ENCODE data around the gene IAH1. TPM values are rescaled to one million over a fixed set of nuclear protein-coding genes. Genes with fewer than 3 reads are reported as not detected.

Gene IAH1
- total and polyA plus RNA-seq, 2 donors (not counting 3 experiments of a cell fraction or from before 2014, with no cell fraction given), result 43.4 to 44.0 TPM

GRCh38 chr2:9471206-9471605, 3.1 kb upstream of the IAH1 start:
- Histone ChIP-seq H2AFZ (ENCODE audit: low read depth, low read length) (no peak overlapping the region), H3K4me3 (replicated peaks in 1 of 3; ENCODE audit: insufficient read depth in 1 of 3, low read depth in 1 of 3, low read length in 3 of 3) (no peak overlapping the region), H3K9ac (replicated peaks; ENCODE audit: extremely low read depth, insufficient read depth, low read length) (no peak overlapping the region), H4K20me1 (replicated peaks; ENCODE audit: control insufficient read depth, extremely low read depth, insufficient read depth, low read length) (no peaks in the 10 kb centered on the region), H3K9me1 (replicated peaks; ENCODE audit: control insufficient read depth, extremely low read depth, insufficient read depth, low read length) (no peaks in the 10 kb centered on the region), H3K79me2 (ENCODE audit: control insufficient read depth, insufficient read depth, low read length) (peaks cover 8% of the 10 kb centered on the region), H3K4me1 (ENCODE audit: control insufficient read depth, extremely low read depth, insufficient read depth, low read length) (peaks cover 7% of the 10 kb centered on the region), H3K36me3 (ENCODE audit: control insufficient read depth in 2 of 2, extremely low read depth in 1 of 2, insufficient read depth in 2 of 2, low read length in 2 of 2) (no peaks in the 10 kb centered on the region), H3K27me3 (ENCODE audit: control insufficient read depth in 2 of 2, insufficient read depth in 2 of 2, low read length in 2 of 2) (no peaks in the 10 kb centered on the region), H3K9me3 (replicated peaks; ENCODE audit: control insufficient read depth, insufficient read depth, low read length) (no peaks in the 10 kb centered on the region), H3K27ac (ENCODE audit: insufficient read depth, low read depth, low read length) (no peak overlapping the region), H3K4me2 (ENCODE audit: insufficient read depth, low read length) (no peak overlapping the region)
- ChIA-PET CTCF (no interaction called here), POLR2A (interaction anchor here (0.7 kb wide), 1 partner anchor 22 kb away, joined by 6 read pairs; no protein-coding TSS in a partner anchor)
- TF ChIP-seq POLR2AphosphoS5 (IDR thresholded peaks at IDR 0.05; ENCODE audit: insufficient read depth, low read depth, low read length) (no peak), MYC (IDR thresholded peaks at IDR 0.05; ENCODE audit: low read depth, low read length) (no peak), GATA2 (IDR thresholded peaks at IDR 0.05; ENCODE audit: insufficient read depth, insufficient read length, low read depth, low read length) (no peak), POLR2A (IDR thresholded peaks at IDR 0.05; ENCODE audit: low read depth, low read length) (no peak), JUN (IDR thresholded peaks at IDR 0.05; ENCODE audit: borderline replicate concordance, insufficient read depth, insufficient read length, low read depth) (no peak), FOS (IDR thresholded peaks at IDR 0.05; ENCODE audit: borderline replicate concordance, insufficient read depth, low read length) (no peak), EZH2 (IDR thresholded peaks at IDR 0.05; ENCODE audit: borderline replicate concordance, low read depth, low read length, severe bottlenecking) (no peak), MAX (IDR thresholded peaks at IDR 0.05; ENCODE audit: insufficient read depth, insufficient read length) (no peak), CTCF (IDR thresholded peaks at IDR 0.05; ENCODE audit: extremely low read depth in 1 of 2, insufficient read depth in 1 of 2, low read depth in 1 of 2, low read length in 2 of 2) (no peak)
- FAIRE-seq (no peak), DNase-seq (ENCODE audit: low read depth, low spot score) (no peak)
- dilution Hi-C loops (cut with MboI; ENCODE audit: extremely low pct_ligation_motif_present, low sequenced_read_pairs) (no loop called here), intact Hi-C loops (cut with micrococcal nuclease) (loop anchor here (5.0 kb wide), 1 partner anchor 329 kb away; no protein-coding TSS in a partner anchor)
- no TSS peak for BruUV-seq (replicated peaks)

All from endothelial cell of umbilical vein (primary cell).